ENCODE data around the gene TP53BP1. TPM values are rescaled to one million over a fixed set of nuclear protein-coding genes. Genes with fewer than 3 reads are reported as not detected.

Gene TP53BP1
- polyA plus RNA-seq, 1 donor from 2014 or later = 98.7 TPM

- H3K9me3 ChIP-seq (ENCODE audit: low read length) = no peaks in the 10 kb centered on the region
- H3F3A ChIP-seq (ENCODE audit: insufficient read depth, low read length, poor library complexity, severe bottlenecking) = no peaks in the 10 kb centered on the region
- no peak overlapping the region for H3K9ac ChIP-seq (ENCODE audit: low read length)
- H4K20me1 ChIP-seq (ENCODE audit: insufficient read depth) = no peaks in the 10 kb centered on the region
- H3K79me2 ChIP-seq (replicated peaks; ENCODE audit: insufficient read depth, low read length) = no peaks in the 10 kb centered on the region
- H3K27ac ChIP-seq (ENCODE audit: low read length) = no peak overlapping the region
- no peak overlapping the region for H2AFZ ChIP-seq (ENCODE audit: low read depth, low read length)
- H3K36me3 ChIP-seq (ENCODE audit: insufficient read depth, low read length) = peaks cover 30% of the 10 kb centered on the region
- no peaks in the 10 kb centered on the region for H3K9me2 ChIP-seq (ENCODE audit: insufficient read depth, low read length)
- no peak for TF ChIP-seq MXI1 (conservative IDR thresholded peaks at IDR 0.05; ENCODE audit: poor library complexity, severe bottlenecking)
- TF ChIP-seq EZH2 (IDR thresholded peaks at IDR 0.05; ENCODE audit: borderline replicate concordance, insufficient read depth, low read length, poor library complexity, severe bottlenecking) = no peak
- no peak for TF ChIP-seq SMC3 (conservative IDR thresholded peaks at IDR 0.05; ENCODE audit: poor library complexity)
- TF ChIP-seq TAF1 (IDR thresholded peaks at IDR 0.05; ENCODE audit: low read depth) = no peak
- TF ChIP-seq POLR2AphosphoS5 (IDR thresholded peaks at IDR 0.05) = no peak
- no peak for TF ChIP-seq RAD21 (conservative IDR thresholded peaks at IDR 0.05)
- no peak for TF ChIP-seq EP300 (conservative IDR thresholded peaks at IDR 0.05; ENCODE audit: poor library complexity, severe bottlenecking)
- no peak for TF ChIP-seq REST (IDR thresholded peaks at IDR 0.05; ENCODE audit: borderline replicate concordance)
- TF ChIP-seq CTCF (IDR thresholded peaks at IDR 0.05; ENCODE audit: poor library complexity, severe bottlenecking) = no peak
- no peak overlapping the region for H3K4me3 ChIP-seq (ENCODE audit: low read length)
- H3K27me3 ChIP-seq (ENCODE audit: insufficient read depth, low read depth, low read length) = no peaks in the 10 kb centered on the region
- no peak overlapping the region for H3K4me2 ChIP-seq (ENCODE audit: low read length)
Measured at GRCh38 chr15:43408789-43409188, 84.2 kb downstream of the TP53BP1 start.

- Histone ChIP-seq H3K79me2 (replicated peaks; ENCODE audit: insufficient read depth, low read length) (no peaks in the 10 kb centered on the region), H3K27ac (ENCODE audit: low read length) (no peak overlapping the region), H3F3A (ENCODE audit: insufficient read depth, low read length, poor library complexity, severe bottlenecking) (no peaks in the 10 kb centered on the region), H3K4me3 (ENCODE audit: low read length) (no peak overlapping the region), H3K36me3 (ENCODE audit: insufficient read depth, low read length) (peaks cover 29% of the 10 kb centered on the region), H2AFZ (ENCODE audit: low read depth, low read length) (no peak overlapping the region), H3K9ac (ENCODE audit: low read length) (no peak overlapping the region), H3K4me2 (ENCODE audit: low read length) (no peak overlapping the region), H3K9me2 (ENCODE audit: insufficient read depth, low read length) (no peaks in the 10 kb centered on the region), H4K20me1 (ENCODE audit: insufficient read depth) (no peaks in the 10 kb centered on the region), H3K27me3 (ENCODE audit: insufficient read depth, low read depth, low read length) (no peaks in the 10 kb centered on the region), H3K9me3 (ENCODE audit: low read length) (no peaks in the 10 kb centered on the region)
- TF ChIP-seq SMC3 (conservative IDR thresholded peaks at IDR 0.05; ENCODE audit: poor library complexity) (no peak), RAD21 (conservative IDR thresholded peaks at IDR 0.05) (no peak), REST (IDR thresholded peaks at IDR 0.05; ENCODE audit: borderline replicate concordance) (no peak), CTCF (IDR thresholded peaks at IDR 0.05; ENCODE audit: poor library complexity, severe bottlenecking) (no peak), TAF1 (IDR thresholded peaks at IDR 0.05; ENCODE audit: low read depth) (no peak), POLR2AphosphoS5 (IDR thresholded peaks at IDR 0.05) (no peak), EP300 (conservative IDR thresholded peaks at IDR 0.05; ENCODE audit: poor library complexity, severe bottlenecking) (no peak), MXI1 (conservative IDR thresholded peaks at IDR 0.05; ENCODE audit: poor library complexity, severe bottlenecking) (no peak), EZH2 (IDR thresholded peaks at IDR 0.05; ENCODE audit: borderline replicate concordance, insufficient read depth, low read length, poor library complexity, severe bottlenecking) (no peak)
Measured at GRCh38 chr15:43406808-43407207, 86.1 kb downstream of the TP53BP1 start.

Data from neural cell (in vitro differentiated cells).